ENCODE results near the gene RGS7. TPM values are rescaled to one million over a fixed set of nuclear protein-coding genes. Genes with fewer than 3 reads are reported as not detected.

Gene RGS7
- total RNA-seq, 1 experiment from 2014 or later: 1.5 TPM

DNA sequence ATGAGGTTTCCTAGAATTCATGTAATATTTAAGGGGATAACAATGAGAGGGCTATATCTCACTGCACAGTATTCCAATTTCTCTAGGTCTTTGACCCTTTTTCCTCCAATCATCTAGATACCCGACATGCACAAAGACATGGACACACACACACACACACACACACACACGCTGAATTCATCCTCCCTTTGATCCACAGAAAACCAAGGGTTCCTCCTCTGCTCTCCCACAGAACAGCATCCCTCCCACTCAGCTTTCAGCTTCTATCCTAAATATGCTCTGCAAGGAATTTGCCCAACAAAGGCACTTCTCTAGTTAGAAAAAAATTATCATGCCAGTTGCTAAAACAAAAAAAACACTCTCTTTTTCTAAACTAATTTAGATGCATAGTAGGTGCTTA is 231.7 kb downstream of the RGS7 start:
- Histone ChIP-seq H4K20me1 (ENCODE audit: control insufficient read depth, insufficient read depth, insufficient read length) (no peaks in the 10 kb centered on the region), H3K18ac (ENCODE audit: insufficient read length, low read depth, low read length) (no peak overlapping the region), H3K79me1 (ENCODE audit: insufficient read depth, low read depth, low read length, poor library complexity, severe bottlenecking) (no peaks in the 10 kb centered on the region), H3K56ac (ENCODE audit: insufficient read length, low read depth, low read length) (no peak overlapping the region), H3K4me2 (ENCODE audit: insufficient read depth, insufficient read length, low read length) (no peak overlapping the region), H3K79me2 (ENCODE audit: insufficient read depth, low read length) (no peaks in the 10 kb centered on the region), H2BK12ac (ENCODE audit: insufficient read length, low read depth, low read length) (no peak overlapping the region), H3K27ac (ENCODE audit: insufficient read length, low read depth, low read length) (no peak overlapping the region), H2AK5ac (ENCODE audit: insufficient read length, low read length) (no peak overlapping the region), H3K9me3 (ENCODE audit: control insufficient read depth, low read depth, low read length) (no peaks in the 10 kb centered on the region), H4K5ac (ENCODE audit: insufficient read length, low read depth, low read length) (no peak overlapping the region), H3K4me1 (ENCODE audit: insufficient read depth, low read length) (peaks cover 4% of the 10 kb centered on the region), H3K23me2 (ENCODE audit: insufficient read length, low read depth, low read length, poor library complexity, severe bottlenecking) (no peaks in the 10 kb centered on the region), H3K4ac (ENCODE audit: low read depth, low read length) (no peak overlapping the region), H3K23ac (ENCODE audit: insufficient read length, low read depth, low read length) (no peak overlapping the region), H2AFZ (ENCODE audit: low read length) (no peak overlapping the region), H3K27me3 (ENCODE audit: insufficient read depth, low read length) (no peaks in the 10 kb centered on the region), H2BK120ac (ENCODE audit: low read depth, low read length, poor library complexity, severe bottlenecking) (no peak overlapping the region), H3K9ac (ENCODE audit: extremely low read depth, insufficient read length, low read length) (no peak overlapping the region), H2BK15ac (ENCODE audit: low read depth, low read length) (no peak overlapping the region), H3K14ac (ENCODE audit: insufficient read depth, low read length) (no peak overlapping the region), H2BK20ac (ENCODE audit: low read depth, low read length, poor library complexity, severe bottlenecking) (no peak overlapping the region), H2BK5ac (ENCODE audit: insufficient read length, low read length) (no peak overlapping the region), H4K8ac (replicated peaks; ENCODE audit: insufficient read length, low read depth, low read length) (no peak overlapping the region), H4K91ac (ENCODE audit: insufficient read length, low read depth, low read length) (no peak overlapping the region), H3T11ph (ENCODE audit: low read length) (no peak overlapping the region)
- Mint-ChIP-seq H3K27ac (no peak overlapping the region), H3K4me1 (peaks cover 25 to 30% of the 10 kb centered on the region in 2 experiments), H3K27me3 (ENCODE audit: low read depth) (no peaks in the 10 kb centered on the region; the same call in 1 of the 2 replicates), H3K9me3 (no peaks in the 10 kb centered on the region), H3K4me3 (no peak overlapping the region), H3K36me3 (ENCODE audit: insufficient read depth in 1 of 3, low read depth in 3 of 3) (no peaks in the 10 kb centered on the region; a peak in 1 of 7 replicates)
- WGBS (ENCODE audit: extremely low coverage, insufficient read length, low lambda C conversion rate): no CpG with 5 or more reads among the region's 2 CpGs
- TF ChIP-seq, protein P1, sequence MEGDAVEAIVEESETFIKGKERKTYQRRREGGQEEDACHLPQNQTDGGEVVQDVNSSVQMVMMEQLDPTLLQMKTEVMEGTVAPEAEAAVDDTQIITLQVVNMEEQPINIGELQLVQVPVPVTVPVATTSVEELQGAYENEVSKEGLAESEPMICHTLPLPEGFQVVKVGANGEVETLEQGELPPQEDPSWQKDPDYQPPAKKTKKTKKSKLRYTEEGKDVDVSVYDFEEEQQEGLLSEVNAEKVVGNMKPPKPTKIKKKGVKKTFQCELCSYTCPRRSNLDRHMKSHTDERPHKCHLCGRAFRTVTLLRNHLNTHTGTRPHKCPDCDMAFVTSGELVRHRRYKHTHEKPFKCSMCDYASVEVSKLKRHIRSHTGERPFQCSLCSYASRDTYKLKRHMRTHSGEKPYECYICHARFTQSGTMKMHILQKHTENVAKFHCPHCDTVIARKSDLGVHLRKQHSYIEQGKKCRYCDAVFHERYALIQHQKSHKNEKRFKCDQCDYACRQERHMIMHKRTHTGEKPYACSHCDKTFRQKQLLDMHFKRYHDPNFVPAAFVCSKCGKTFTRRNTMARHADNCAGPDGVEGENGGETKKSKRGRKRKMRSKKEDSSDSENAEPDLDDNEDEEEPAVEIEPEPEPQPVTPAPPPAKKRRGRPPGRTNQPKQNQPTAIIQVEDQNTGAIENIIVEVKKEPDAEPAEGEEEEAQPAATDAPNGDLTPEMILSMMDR (conservative IDR thresholded peaks at IDR 0.05): no peak
- DNase-seq: no peak
